Osteocyte (in vitro differentiated cells): Measurements from ENCODE around the gene MLN. TPM values are rescaled to one million over a fixed set of nuclear protein-coding genes. Genes with fewer than 3 reads are reported as not detected.

Experiments used
- DNase-seq: peaks from one replicate; pipeline ENCODE4 v3.0.0; 2021; ENCODE audit warnings: mixed read lengths; ENCODE audit not compliant: unreplicated experiment; ENCODE audit errors: extremely low spot score
- H3K27ac Mint-ChIP-seq: one replicate; pipeline ENCODE4 v1.8.0; 2021; ENCODE audit warnings: mild to moderate bottlenecking, mixed read lengths; ENCODE audit not compliant: unreplicated experiment
- H3K27me3 Mint-ChIP-seq: one replicate; pipeline ENCODE4 v1.8.0; 2021; ENCODE audit warnings: mixed read lengths; ENCODE audit not compliant: unreplicated experiment
- H3K36me3 Mint-ChIP-seq: one replicate; pipeline ENCODE4 v1.8.0; 2021; ENCODE audit warnings: mixed read lengths; ENCODE audit not compliant: unreplicated experiment
- H3K4me1 Mint-ChIP-seq: one replicate; pipeline ENCODE4 v1.8.0; 2021; ENCODE audit warnings: mixed read lengths; ENCODE audit not compliant: unreplicated experiment
- H3K4me3 Mint-ChIP-seq: one replicate; pipeline ENCODE4 v1.8.0; 2021; ENCODE audit warnings: mild to moderate bottlenecking, moderate library complexity, mixed read lengths; ENCODE audit not compliant: unreplicated experiment
- H3K9me3 Mint-ChIP-seq: one replicate; pipeline ENCODE4 v1.8.0; 2021; ENCODE audit warnings: mixed read lengths; ENCODE audit not compliant: unreplicated experiment
- CTCF ChIP-seq: fragments of 200-600 bp; sonication (generic); IDR thresholded peaks from 2 replicates; pipeline ENCODE4 v1.5.0; 2021; ENCODE audit warnings: antibody characterized with exemption, mild to moderate bottlenecking, moderate library complexity
- total RNA-seq: library from RNA; stranded (reverse); gene quantifications from 2 replicates; pipeline ENCODE4 v1.2.1, GENCODE V29; 2021

The MLN gene
- total RNA-seq, 1 donor from 2014 or later: not detected

- H3K4me1 Mint-ChIP-seq: peaks cover 39% of the 10 kb centered on the region
- no peak overlapping the region for H3K4me3 Mint-ChIP-seq
- H3K9me3 Mint-ChIP-seq: no peaks in the 10 kb centered on the region
- H3K36me3 Mint-ChIP-seq: no peaks in the 10 kb centered on the region
- no peak for DNase-seq
- no peak for TF ChIP-seq CTCF
- no peaks in the 10 kb centered on the region for H3K27me3 Mint-ChIP-seq
- no peak overlapping the region for H3K27ac Mint-ChIP-seq
Observed at GRCh38 chr6:33754222-33754621, 49.6 kb downstream of the MLN start.

- TF ChIP-seq CTCF: no peak
- Mint-ChIP-seq H3K4me1 (peaks cover 43% of the 10 kb centered on the region), H3K9me3 (no peaks in the 10 kb centered on the region), H3K27me3 (no peaks in the 10 kb centered on the region), H3K27ac (no peak overlapping the region), H3K36me3 (no peaks in the 10 kb centered on the region), H3K4me3 (no peak overlapping the region)
- DNase-seq: no peak
Observed at GRCh38 chr6:33752646-33753015, 51.2 kb downstream of the MLN start.

GRCh38 chr6:33751771-33752645 is 51.8 kb downstream of the MLN start:
- no peaks in the 10 kb centered on the region for H3K27me3 Mint-ChIP-seq
- no peak for DNase-seq
- no peak overlapping the region for H3K27ac Mint-ChIP-seq
- no peak overlapping the region for H3K4me3 Mint-ChIP-seq
- H3K9me3 Mint-ChIP-seq: no peaks in the 10 kb centered on the region
- peaks cover 43% of the 10 kb centered on the region for H3K4me1 Mint-ChIP-seq
- H3K36me3 Mint-ChIP-seq: no peaks in the 10 kb centered on the region
- no peak for TF ChIP-seq CTCF

- H3K9me3 Mint-ChIP-seq: no peaks in the 10 kb centered on the region
- TF ChIP-seq CTCF: no peak
- H3K36me3 Mint-ChIP-seq: no peaks in the 10 kb centered on the region
- peaks cover 51% of the 10 kb centered on the region for H3K4me1 Mint-ChIP-seq
- H3K27me3 Mint-ChIP-seq: no peaks in the 10 kb centered on the region
- H3K27ac Mint-ChIP-seq: no peak overlapping the region
- no peak overlapping the region for H3K4me3 Mint-ChIP-seq
- DNase-seq: no peak
Observed at GRCh38 chr6:33750244-33750991, 53.4 kb downstream of the MLN start.

- no peak for TF ChIP-seq CTCF
Observed at GRCh38 chr6:33749401-33749800, 54.4 kb downstream of the MLN start.

More at GRCh38 chr6:33749401-33749800, 54.4 kb downstream of the MLN start:
- Mint-ChIP-seq H3K4me1 (peaks cover 61% of the 10 kb centered on the region), H3K27me3 (no peaks in the 10 kb centered on the region), H3K27ac (no peak overlapping the region), H3K36me3 (no peaks in the 10 kb centered on the region), H3K4me3 (no peak overlapping the region), H3K9me3 (no peaks in the 10 kb centered on the region)
- DNase-seq: no peak
